NCI-H1930 (cell line): Measurements from ENCODE around the gene MRPS31.
A peak's percentile ranks its signal among the peaks of the same experiment; 100 is the strongest.
"Not testable (repeated sequence)": the region's sequence is repeated elsewhere in the genome, so short reads cannot be mapped to it uniquely, and the experiment has no call there.

Experiments
- DNase-seq, 2 experiments: peaks; one replicate each; lab custom pipeline; 2025; lab: John Stamatoyannopoulos, UW

The MRPS31 gene

GRCh38 chr13:40758811-40759210 is 12.2 kb downstream of the MRPS31 start:
- no peak for DNase-seq

GRCh38 chr13:40756042-40756441 is 14.9 kb downstream of the MRPS31 start:
- no peak for DNase-seq

- no peak for DNase-seq
Measured at GRCh38 chr13:40755082-40755700, 15.8 kb downstream of the MRPS31 start.

- DNase-seq, result no peak
Measured at GRCh38 chr13:40749327-40749726, 21.7 kb downstream of the MRPS31 start.

GRCh38 chr13:40735232-40735548 is 35.8 kb downstream of the MRPS31 start:
- not testable (repeated sequence) for DNase-seq

GRCh38 chr13:40734536-40735231 is 36.3 kb downstream of the MRPS31 start:
- DNase-seq, result not testable (repeated sequence)

GRCh38 chr13:40732658-40733057 is 38.3 kb downstream of the MRPS31 start:
- DNase-seq, result no peak

GRCh38 chr13:40728595-40728994 is 42.4 kb downstream of the MRPS31 start:
- no peak for DNase-seq

- not testable (repeated sequence) for DNase-seq
Measured at GRCh38 chr13:40714433-40714832, 56.6 kb downstream of the MRPS31 start.

GRCh38 chr13:40706439-40706838 is 64.6 kb downstream of the MRPS31 start:
- no peak for DNase-seq

GRCh38 chr13:40697711-40698110 is 73.3 kb downstream of the MRPS31 start:
- DNase-seq, result no peak

GRCh38 chr13:40694426-40694825 is 76.6 kb downstream of the MRPS31 start:
- DNase-seq, result no peak

- DNase-seq, result no peak
Measured at GRCh38 chr13:40692946-40693345, 78.0 kb downstream of the MRPS31 start.

GRCh38 chr13:40688781-40689180 is 82.2 kb downstream of the MRPS31 start:
- DNase-seq, result no peak

- DNase-seq, result peak; percentile 32 to 53
Measured at GRCh38 chr13:40682449-40683240, 88.3 kb downstream of the MRPS31 start.

GRCh38 chr13:40681341-40682146 is 89.4 kb downstream of the MRPS31 start:
- DNase-seq, result no peak

- DNase-seq, result no peak
Measured at GRCh38 chr13:40680659-40681323, 90.2 kb downstream of the MRPS31 start.

GRCh38 chr13:40679480-40679985 is 91.5 kb downstream of the MRPS31 start:
- no peak for DNase-seq
